DMS153 treated with DMSO at 0.1 percent for 48 hours (cell line): ENCODE data around the gene ASB10.

ENCODE experiments used
- DNase-seq: peaks from one replicate; lab custom pipeline; 2025; ENCODE audit not compliant: unreplicated experiment; lab: John Stamatoyannopoulos, UW

The ASB10 gene

DNA sequence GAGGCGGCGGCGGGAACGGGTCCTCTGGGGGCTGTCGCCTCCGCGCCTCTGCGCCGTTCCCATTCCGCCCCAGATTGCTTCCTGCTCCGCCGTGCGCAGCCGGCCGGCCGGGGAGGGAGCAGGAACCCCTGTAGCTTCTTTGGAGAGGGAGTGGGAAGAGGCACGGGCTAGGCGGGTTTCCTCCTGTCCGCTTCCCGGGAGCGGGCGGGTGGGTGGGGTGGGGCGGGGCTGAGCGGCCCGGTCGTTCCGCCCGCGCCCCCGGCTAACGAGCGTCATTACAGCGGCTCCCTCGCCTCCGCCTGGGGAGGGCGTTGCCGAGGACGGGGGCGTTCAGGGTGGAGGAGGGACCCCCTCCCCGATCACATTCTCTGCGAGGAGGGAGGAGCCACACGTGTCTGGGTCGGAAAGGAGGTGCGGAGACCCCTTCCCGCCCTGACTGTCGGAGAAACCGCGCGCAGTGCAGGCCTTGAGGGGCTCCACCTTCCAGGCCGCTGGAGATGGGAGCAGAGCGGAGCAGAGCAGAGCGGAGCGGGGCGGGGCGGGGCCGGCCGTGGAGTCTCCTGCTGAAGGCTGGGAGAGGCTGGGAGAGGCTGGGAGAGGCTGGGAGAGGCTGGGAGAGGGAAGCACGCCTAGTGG lies 61.1 kb downstream of the ASB10 start:
- no peak for DNase-seq
